ENCODE data around the gene LDAH. TPM values are rescaled to one million over a fixed set of nuclear protein-coding genes. Genes with fewer than 3 reads are reported as not detected.

The LDAH gene
- total and polyA plus RNA-seq, 2 donors (not counting 1 experiment from before 2014, with no cell fraction given), result 9.0 to 31.3 TPM

GRCh38 chr2:20652673-20653575 is 170.0 kb downstream of the LDAH start:
- H3K36me3 ChIP-seq (replicated peaks in 1 of 2; ENCODE audit: control extremely low read depth in 1 of 2, control insufficient read depth in 1 of 2, extremely low read depth in 1 of 2, insufficient read depth in 2 of 2, low read length in 1 of 2), result no peaks in the 10 kb centered on the region
- no peak overlapping the region for H3K4me2 ChIP-seq (replicated peaks; ENCODE audit: low read depth, low read length, poor library complexity, severe bottlenecking)
- H2AFZ ChIP-seq (ENCODE audit: insufficient read depth, low read depth, low read length, poor library complexity, severe bottlenecking), result no peak overlapping the region
- Mint-ChIP-seq H3K27ac (peak overlapping the region; percentile 59), H3K4me3 (no peak overlapping the region), H3K4me1 (peaks cover 36% of the 10 kb centered on the region), H3K9me3 (ENCODE audit: insufficient read depth) (no peaks in the 10 kb centered on the region), H3K27me3 (peaks cover 6% of the 10 kb centered on the region)
- peaks cover 0 to 4% (median 0%) of the 10 kb centered on the region in 4 experiments for H3K27me3 ChIP-seq (replicated peaks in 1 of 4; ENCODE audit: control extremely low read depth in 1 of 4, control insufficient read depth in 3 of 4, insufficient read depth in 4 of 4, low read length in 3 of 4)
- H3K4me3 ChIP-seq (ENCODE audit: control extremely low read depth in 1 of 5, extremely low read depth in 1 of 5, insufficient read depth in 1 of 5, low read depth in 2 of 5, low read length in 4 of 5), result no peak overlapping the region
- ChIA-PET CTCF (interaction anchor here (0.6 to 9.9 kb wide), 10 partner anchors 10 to 311 kb away, joined by 3 to 139 read pairs (median 10); partner anchors contain the start of genes GDF7 and LDAH), POLR2A (no interaction called here)
- peaks cover 28% of the 10 kb centered on the region for H3K79me2 ChIP-seq (ENCODE audit: control insufficient read depth, insufficient read depth, low read length)
- no peaks in the 10 kb centered on the region for H3K9me3 ChIP-seq (ENCODE audit: control extremely low read depth in 1 of 3, control insufficient read depth in 2 of 3, insufficient read depth in 1 of 3, low read length in 2 of 3)
- no peak for DNase-seq
- ATAC-seq (ENCODE audit: low read depth), result no peak
- 97% methylated on average over 10 of the region's 11 CpGs for WGBS (ENCODE audit: insufficient coverage)
- H3K9ac ChIP-seq (ENCODE audit: low read length), result no peak overlapping the region
- H4K20me1 ChIP-seq (ENCODE audit: control insufficient read depth, insufficient read depth, low read length, poor library complexity, severe bottlenecking), result peaks cover 6% of the 10 kb centered on the region
- TF ChIP-seq CTCF (IDR thresholded peaks at IDR 0.05) (no peak), EZH2 (IDR thresholded peaks at IDR 0.05; ENCODE audit: borderline replicate concordance, insufficient read depth, low read depth, low read length, poor library complexity, severe bottlenecking) (no peak)
- peaks cover 32 to 36% of the 10 kb centered on the region in 2 donors for H3K4me1 ChIP-seq (ENCODE audit: control insufficient read depth in 2 of 2, insufficient read depth in 2 of 2, low read length in 2 of 2)
- H3K27ac ChIP-seq (ENCODE audit: low read length in 2 of 2), result no peak overlapping the region
- intact Hi-C loops (cut with micrococcal nuclease), result loop anchor here (5.0 kb wide), 1 partner anchor 56 kb away; no protein-coding TSS in a partner anchor
